D721Med (cell line): ENCODE data around the gene CDC42SE2.

ENCODE experiments used
- DNase-seq: peaks from one replicate; pipeline ENCODE4 v3.0.0; 2011; ENCODE audit warnings: low spot score; ENCODE audit not compliant: insufficient read length
- FAIRE-seq: peaks from 2 replicates; lab custom pipeline; 2011; peaks lifted over from hg19 to GRCh38; lab: Jason Lieb, UNC
- CTCF ChIP-seq: IDR thresholded peaks from 2 replicates; pipeline ENCODE4 v1.5.1; 2012; ENCODE audit warnings: mild to moderate bottlenecking, control low read depth; ENCODE audit not compliant: insufficient read depth; ENCODE audit errors: missing control alignments

CDC42SE2 gene

GRCh38 chr5:131228646-131229045, 35.2 kb upstream of the CDC42SE2 start:
- no peak for DNase-seq
- TF ChIP-seq CTCF, result no peak
- FAIRE-seq, result no peak

- DNase-seq (no peak), FAIRE-seq (no peak)
- no peak for TF ChIP-seq CTCF
These were observed 34.2 kb upstream of the CDC42SE2 start for GRCh38 chr5:131229623-131230022.

DNA sequence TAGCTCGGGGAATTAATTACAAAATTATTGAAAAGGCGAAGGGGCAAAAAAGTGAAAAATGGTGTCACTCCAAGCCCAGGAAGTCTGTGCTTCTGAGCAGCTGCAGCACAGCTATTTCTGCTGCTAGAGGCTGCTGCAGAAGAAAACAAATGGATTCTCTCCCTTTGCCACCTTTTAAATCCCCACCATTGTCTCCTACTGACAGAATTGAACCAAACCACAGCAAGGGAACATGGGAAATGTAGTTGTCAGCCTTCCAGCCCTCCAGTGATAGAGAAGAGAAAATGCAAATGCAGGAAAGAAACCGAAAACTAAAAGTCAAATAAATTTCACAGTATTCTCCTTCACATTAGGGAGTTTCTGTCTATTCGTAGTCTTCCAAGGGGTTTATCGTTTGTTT, 33.4 kb upstream of the CDC42SE2 start:
- peak; percentile 32 for FAIRE-seq
- no peak for DNase-seq
- no peak for TF ChIP-seq CTCF

DNA sequence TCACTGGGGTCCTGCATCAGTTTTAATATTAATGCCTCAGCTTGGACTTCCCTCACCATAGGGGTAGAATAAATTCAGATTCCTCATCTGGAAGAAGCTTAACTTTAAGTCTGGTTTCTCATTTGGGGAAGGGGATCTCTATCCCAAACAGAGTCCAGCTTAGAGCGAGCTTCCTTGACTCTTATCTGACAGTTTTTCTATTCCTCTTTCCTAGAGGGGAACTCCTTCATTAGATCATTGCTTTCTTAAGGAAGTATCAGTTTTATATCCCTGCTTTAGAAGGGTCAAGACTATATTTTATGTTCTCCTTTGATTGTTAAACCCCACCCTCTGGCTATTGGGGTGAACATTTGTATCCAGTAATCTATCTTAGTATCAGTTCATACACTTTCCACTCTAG, 24.2 kb upstream of the CDC42SE2 start:
- FAIRE-seq (no peak), DNase-seq (no peak)
- TF ChIP-seq CTCF, result no peak

DNA sequence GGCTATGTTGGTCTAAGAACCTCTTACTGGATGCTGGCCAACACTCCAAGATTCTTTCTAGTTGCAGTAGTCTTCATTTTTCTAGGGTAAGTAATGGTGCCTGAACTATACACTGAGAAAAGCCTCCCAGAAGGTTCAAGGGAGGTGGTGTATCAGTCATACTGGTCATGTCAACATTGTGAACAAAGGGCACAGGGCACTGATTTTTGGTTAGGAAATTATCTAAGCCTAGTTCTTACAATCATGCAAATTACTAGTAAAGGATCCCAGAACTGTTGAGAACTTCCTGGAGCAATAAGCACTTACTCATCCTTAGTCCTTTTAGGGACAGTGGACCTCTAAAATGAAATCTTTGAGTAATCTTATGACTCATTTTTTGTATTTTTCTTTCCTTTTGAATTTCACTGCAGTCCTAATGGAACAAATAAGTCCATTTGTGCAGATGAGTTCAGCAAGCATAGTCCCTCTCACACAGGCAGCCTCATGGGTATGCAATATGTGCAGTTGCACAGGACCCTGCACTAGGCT, 21.1 kb upstream of the CDC42SE2 start:
- no peak for FAIRE-seq
- no peak for TF ChIP-seq CTCF
- no peak for DNase-seq

- FAIRE-seq, result no peak
- TF ChIP-seq CTCF, result no peak
These were observed 18.5 kb upstream of the CDC42SE2 start for GRCh38 chr5:131245312-131245711.

GRCh38 chr5:131245948-131246347, 17.9 kb upstream of the CDC42SE2 start:
- FAIRE-seq (no peak), DNase-seq (no peak)
- TF ChIP-seq CTCF, result no peak

More at GRCh38 chr5:131245312-131245711, 18.5 kb upstream of the CDC42SE2 start:
- DNase-seq, result no peak
